GM12878 (cell line): Measurements from ENCODE around the gene SPAG17.

Experiments used
- CHD1 ChIP-seq: IDR thresholded peaks from 2 replicates; pipeline ENCODE4 v1.6.1; 2012; ENCODE audit warnings: low read depth, low read length, improper control_type of control experiment
- DPF2 ChIP-seq: fragments of 450-650 bp; IDR thresholded peaks from 2 replicates; pipeline ENCODE4 v1.6.1; 2017; ENCODE audit warnings: mild to moderate bottlenecking
- ZBED1 ChIP-seq: IDR thresholded peaks from 2 replicates; pipeline ENCODE4 v1.6.1; 2016; ENCODE audit warnings: borderline replicate concordance
- TF ChIP-seq, protein P1 (sequence below): IDR thresholded peaks from 2 replicates; pipeline ENCODE4 v1.6.1; 2011; ENCODE audit warnings: mild to moderate bottlenecking, low read depth, low read length, moderate library complexity; ENCODE audit not compliant: insufficient replicate concordance
- TF ChIP-seq, protein P2 (sequence below), 3 experiments: IDR thresholded peaks in 2 of 3; conservative IDR thresholded peaks in 1 of 3; 2 replicates each; pipeline ENCODE4 v1.5.1; 2011; ENCODE audit warnings: low read depth in 3 of 3, low read length in 3 of 3, mild to moderate bottlenecking in 3 of 3, control low read depth in 2 of 3, moderate library complexity in 2 of 3, inconsistent platforms in 1 of 3, mixed read lengths in 1 of 3; ENCODE audit not compliant: control insufficient read depth in 2 of 3, insufficient read depth in 1 of 3; ENCODE audit errors: extremely low read depth in 1 of 3
- TF ChIP-seq, protein P3 (sequence below): IDR thresholded peaks from 2 replicates; pipeline ENCODE4 v1.6.1; 2012; ENCODE audit warnings: mild to moderate bottlenecking, low read depth, low read length

DNA sequence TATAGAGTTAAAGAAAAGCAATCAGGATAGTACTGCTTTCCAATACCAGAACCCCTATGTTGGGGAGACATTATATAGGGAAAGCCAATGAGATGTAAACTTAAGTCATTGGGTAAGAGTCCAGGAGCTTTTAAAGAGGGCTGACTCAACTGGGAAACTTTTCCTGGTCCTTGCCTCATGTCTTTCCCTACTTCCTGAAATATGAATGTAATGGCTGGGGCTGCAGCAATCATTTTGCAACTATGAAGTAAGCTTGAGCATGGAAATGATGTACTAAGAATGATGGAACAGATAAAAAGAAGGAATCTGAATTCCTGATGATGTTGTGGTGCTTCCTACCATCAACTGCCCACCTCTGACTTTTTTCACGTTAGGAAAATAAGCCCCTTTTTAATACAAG, 199.8 kb downstream of the SPAG17 start:
- TF ChIP-seq, protein P1, sequence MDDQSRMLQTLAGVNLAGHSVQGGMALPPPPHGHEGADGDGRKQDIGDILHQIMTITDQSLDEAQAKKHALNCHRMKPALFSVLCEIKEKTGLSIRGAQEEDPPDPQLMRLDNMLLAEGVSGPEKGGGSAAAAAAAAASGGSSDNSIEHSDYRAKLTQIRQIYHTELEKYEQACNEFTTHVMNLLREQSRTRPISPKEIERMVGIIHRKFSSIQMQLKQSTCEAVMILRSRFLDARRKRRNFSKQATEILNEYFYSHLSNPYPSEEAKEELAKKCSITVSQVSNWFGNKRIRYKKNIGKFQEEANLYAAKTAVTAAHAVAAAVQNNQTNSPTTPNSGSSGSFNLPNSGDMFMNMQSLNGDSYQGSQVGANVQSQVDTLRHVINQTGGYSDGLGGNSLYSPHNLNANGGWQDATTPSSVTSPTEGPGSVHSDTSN = no peak
- no peak for TF ChIP-seq ZBED1
- TF ChIP-seq, protein P2, sequence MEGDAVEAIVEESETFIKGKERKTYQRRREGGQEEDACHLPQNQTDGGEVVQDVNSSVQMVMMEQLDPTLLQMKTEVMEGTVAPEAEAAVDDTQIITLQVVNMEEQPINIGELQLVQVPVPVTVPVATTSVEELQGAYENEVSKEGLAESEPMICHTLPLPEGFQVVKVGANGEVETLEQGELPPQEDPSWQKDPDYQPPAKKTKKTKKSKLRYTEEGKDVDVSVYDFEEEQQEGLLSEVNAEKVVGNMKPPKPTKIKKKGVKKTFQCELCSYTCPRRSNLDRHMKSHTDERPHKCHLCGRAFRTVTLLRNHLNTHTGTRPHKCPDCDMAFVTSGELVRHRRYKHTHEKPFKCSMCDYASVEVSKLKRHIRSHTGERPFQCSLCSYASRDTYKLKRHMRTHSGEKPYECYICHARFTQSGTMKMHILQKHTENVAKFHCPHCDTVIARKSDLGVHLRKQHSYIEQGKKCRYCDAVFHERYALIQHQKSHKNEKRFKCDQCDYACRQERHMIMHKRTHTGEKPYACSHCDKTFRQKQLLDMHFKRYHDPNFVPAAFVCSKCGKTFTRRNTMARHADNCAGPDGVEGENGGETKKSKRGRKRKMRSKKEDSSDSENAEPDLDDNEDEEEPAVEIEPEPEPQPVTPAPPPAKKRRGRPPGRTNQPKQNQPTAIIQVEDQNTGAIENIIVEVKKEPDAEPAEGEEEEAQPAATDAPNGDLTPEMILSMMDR (IDR thresholded peaks at IDR 0.05 in 2 of 3, conservative IDR thresholded peaks at IDR 0.05 in 1 of 3; ENCODE audit: control insufficient read depth in 2 of 3, extremely low read depth in 1 of 3, insufficient read depth in 1 of 3, low read depth in 3 of 3, low read length in 3 of 3) = no peak
- TF ChIP-seq DPF2 = no peak
- TF ChIP-seq CHD1 = no peak
- TF ChIP-seq, protein P3, sequence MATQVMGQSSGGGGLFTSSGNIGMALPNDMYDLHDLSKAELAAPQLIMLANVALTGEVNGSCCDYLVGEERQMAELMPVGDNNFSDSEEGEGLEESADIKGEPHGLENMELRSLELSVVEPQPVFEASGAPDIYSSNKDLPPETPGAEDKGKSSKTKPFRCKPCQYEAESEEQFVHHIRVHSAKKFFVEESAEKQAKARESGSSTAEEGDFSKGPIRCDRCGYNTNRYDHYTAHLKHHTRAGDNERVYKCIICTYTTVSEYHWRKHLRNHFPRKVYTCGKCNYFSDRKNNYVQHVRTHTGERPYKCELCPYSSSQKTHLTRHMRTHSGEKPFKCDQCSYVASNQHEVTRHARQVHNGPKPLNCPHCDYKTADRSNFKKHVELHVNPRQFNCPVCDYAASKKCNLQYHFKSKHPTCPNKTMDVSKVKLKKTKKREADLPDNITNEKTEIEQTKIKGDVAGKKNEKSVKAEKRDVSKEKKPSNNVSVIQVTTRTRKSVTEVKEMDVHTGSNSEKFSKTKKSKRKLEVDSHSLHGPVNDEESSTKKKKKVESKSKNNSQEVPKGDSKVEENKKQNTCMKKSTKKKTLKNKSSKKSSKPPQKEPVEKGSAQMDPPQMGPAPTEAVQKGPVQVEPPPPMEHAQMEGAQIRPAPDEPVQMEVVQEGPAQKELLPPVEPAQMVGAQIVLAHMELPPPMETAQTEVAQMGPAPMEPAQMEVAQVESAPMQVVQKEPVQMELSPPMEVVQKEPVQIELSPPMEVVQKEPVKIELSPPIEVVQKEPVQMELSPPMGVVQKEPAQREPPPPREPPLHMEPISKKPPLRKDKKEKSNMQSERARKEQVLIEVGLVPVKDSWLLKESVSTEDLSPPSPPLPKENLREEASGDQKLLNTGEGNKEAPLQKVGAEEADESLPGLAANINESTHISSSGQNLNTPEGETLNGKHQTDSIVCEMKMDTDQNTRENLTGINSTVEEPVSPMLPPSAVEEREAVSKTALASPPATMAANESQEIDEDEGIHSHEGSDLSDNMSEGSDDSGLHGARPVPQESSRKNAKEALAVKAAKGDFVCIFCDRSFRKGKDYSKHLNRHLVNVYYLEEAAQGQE = no peak
